Muscle layer of duodenum (tissue), 2 donors: ENCODE measurements around the gene MYD88.

ENCODE experiments used
- H3K27ac ChIP-seq: one replicate; pipeline ENCODE4 v1.7.0; 2013; ENCODE audit warnings: mild to moderate bottlenecking, low read length
- H3K27me3 ChIP-seq: one replicate; pipeline ENCODE4 v1.7.0; 2013; ENCODE audit warnings: low read depth, mild to moderate bottlenecking, control low read depth, low read length
- H3K36me3 ChIP-seq, 2 donors: one replicate each; pipeline ENCODE4 v1.7.0; 2013; ENCODE audit warnings: low read length in 2 of 2, control low read depth in 1 of 2, mild to moderate bottlenecking in 1 of 2; ENCODE audit not compliant: insufficient read depth in 2 of 2, control insufficient read depth in 1 of 2
- H3K4me1 ChIP-seq, 2 donors: one replicate each; pipeline ENCODE4 v1.7.0; 2013; ENCODE audit warnings: low read length in 2 of 2, mild to moderate bottlenecking in 2 of 2, control low read depth in 1 of 2, moderate library complexity in 1 of 2; ENCODE audit not compliant: insufficient read depth in 2 of 2, control insufficient read depth in 1 of 2
- H3K4me3 ChIP-seq, 2 donors: one replicate each; pipeline ENCODE4 v1.7.0; 2013; ENCODE audit warnings: low read length in 2 of 2, low read depth in 1 of 2, mild to moderate bottlenecking in 1 of 2
- H3K9me3 ChIP-seq, 2 donors: one replicate each; pipeline ENCODE4 v1.7.0; 2013; ENCODE audit warnings: low read length in 2 of 2, control low read depth in 1 of 2, mild to moderate bottlenecking in 1 of 2; ENCODE audit not compliant: control insufficient read depth in 1 of 2
- donor health status: healthy.

Gene MYD88

GRCh38 chr3:38163841-38164642 is 25.6 kb downstream of the MYD88 start:
- H3K4me3 ChIP-seq = peak overlapping the region; percentile 77 to 83
- H3K27ac ChIP-seq = peak overlapping the region; percentile 99
- no peaks in the 10 kb centered on the region for H3K27me3 ChIP-seq
- peaks cover 0 to 5% of the 10 kb centered on the region in 2 donors for H3K36me3 ChIP-seq
- H3K9me3 ChIP-seq = no peaks in the 10 kb centered on the region
- peaks cover 0 to 10% of the 10 kb centered on the region in 2 donors for H3K4me1 ChIP-seq

DNA sequence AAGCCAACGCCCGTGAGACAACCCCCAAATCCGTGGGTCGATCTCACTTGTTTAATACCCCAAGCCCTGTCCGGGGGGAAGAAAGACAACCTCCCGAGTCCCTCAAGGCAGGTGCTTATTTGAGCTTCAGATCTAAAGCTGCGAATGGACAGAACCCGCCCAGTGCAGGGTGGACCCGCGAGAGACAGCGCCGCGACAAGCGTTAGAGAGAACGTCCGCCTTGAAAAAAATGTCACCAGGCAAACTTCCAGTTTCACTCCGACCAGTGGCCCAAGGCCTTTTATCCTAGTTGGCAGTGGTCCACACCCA is 26.1 kb downstream of the MYD88 start:
- no peaks in the 10 kb centered on the region for H3K27me3 ChIP-seq
- no peaks in the 10 kb centered on the region for H3K9me3 ChIP-seq
- H3K36me3 ChIP-seq = peaks cover 0 to 5% of the 10 kb centered on the region in 2 donors
- peak overlapping the region; percentile 77 to 83 for H3K4me3 ChIP-seq
- peak overlapping the region; percentile 99 for H3K27ac ChIP-seq
- peaks cover 0 to 10% of the 10 kb centered on the region in 2 donors for H3K4me1 ChIP-seq

- Histone ChIP-seq H3K27ac (peak within 1 kb of the TSS; percentile 99), H3K9me3 (no peaks in the 10 kb centered on the region), H3K4me3 (peak within 1 kb of the TSS; percentile 77 to 83), H3K27me3 (no peaks in the 10 kb centered on the region), H3K4me1 (peaks cover 0 to 10% of the 10 kb centered on the region in 2 donors), H3K36me3 (peaks cover 0 to 5% of the 10 kb centered on the region in 2 donors)
Observed at GRCh38 chr3:38164952-38165721, 26.7 kb downstream of the MYD88 start, which contains the start of gene OXSR1. Gene OXSR1, plus strand, starts transcription at chr3:38165537. Its CDS starts 340 bp downstream, at chr3:38165877.

DNA sequence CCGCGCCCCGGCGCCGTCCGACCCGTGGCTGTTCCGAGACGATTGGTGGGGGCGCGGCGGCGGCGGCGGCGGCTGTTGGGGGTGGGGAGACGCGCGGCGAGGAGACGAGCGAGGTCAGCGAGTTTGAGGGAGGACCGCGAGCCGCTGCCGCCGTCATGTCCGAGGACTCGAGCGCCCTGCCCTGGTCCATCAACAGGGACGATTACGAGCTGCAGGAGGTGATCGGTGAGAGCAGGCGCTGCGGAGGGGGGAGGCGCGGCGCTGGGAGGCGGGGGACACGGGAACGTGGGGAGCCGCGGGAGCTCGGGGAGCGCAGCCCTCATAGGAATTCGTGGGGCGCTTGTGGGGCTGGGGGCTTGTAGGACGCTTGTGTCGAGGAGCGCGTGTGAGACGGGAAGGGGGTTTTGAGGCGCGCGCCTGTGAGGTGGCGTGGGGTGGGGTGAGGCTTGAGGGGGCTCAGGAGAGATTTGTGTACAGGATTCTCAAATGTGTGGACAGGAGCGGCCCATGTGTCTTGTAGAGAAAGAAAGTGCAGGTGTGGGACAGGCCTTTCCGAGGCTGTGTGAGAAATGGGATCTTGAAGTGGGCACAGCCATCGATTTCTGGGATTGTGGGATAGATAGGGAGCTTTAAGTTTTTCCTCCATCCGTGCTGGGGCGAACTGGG is 27.4 kb downstream of the MYD88 start:
- no peaks in the 10 kb centered on the region for H3K27me3 ChIP-seq
- H3K36me3 ChIP-seq = peaks cover 0 to 5% of the 10 kb centered on the region in 2 donors
- peaks cover 0 to 15% of the 10 kb centered on the region in 2 donors for H3K4me1 ChIP-seq
- peak overlapping the region; percentile 99 for H3K27ac ChIP-seq
- H3K4me3 ChIP-seq = peak overlapping the region; percentile 77 to 83
- H3K9me3 ChIP-seq = no peaks in the 10 kb centered on the region

- peaks cover 0 to 5% of the 10 kb centered on the region in 2 donors for H3K36me3 ChIP-seq
- H3K4me1 ChIP-seq = peaks cover 0 to 18% of the 10 kb centered on the region in 2 donors
- no peaks in the 10 kb centered on the region for H3K27me3 ChIP-seq
- H3K9me3 ChIP-seq = no peaks in the 10 kb centered on the region
- no peak overlapping the region for H3K27ac ChIP-seq
- H3K4me3 ChIP-seq = no peak overlapping the region
Observed at GRCh38 chr3:38167591-38167990, 29.1 kb downstream of the MYD88 start.

- Histone ChIP-seq H3K27ac (no peak overlapping the region), H3K27me3 (no peaks in the 10 kb centered on the region), H3K9me3 (no peaks in the 10 kb centered on the region), H3K4me3 (no peak overlapping the region), H3K4me1 (peaks cover 0 to 18% of the 10 kb centered on the region in 2 donors), H3K36me3 (peaks cover 0 to 5% of the 10 kb centered on the region in 2 donors)
Observed at GRCh38 chr3:38168151-38169026, 29.9 kb downstream of the MYD88 start.

- no peak overlapping the region for H3K27ac ChIP-seq
- no peak overlapping the region for H3K4me3 ChIP-seq
- no peaks in the 10 kb centered on the region for H3K9me3 ChIP-seq
- peaks cover 0 to 5% of the 10 kb centered on the region in 2 donors for H3K36me3 ChIP-seq
- peaks cover 0 to 18% of the 10 kb centered on the region in 2 donors for H3K4me1 ChIP-seq
- H3K27me3 ChIP-seq = no peaks in the 10 kb centered on the region
Observed at GRCh38 chr3:38169027-38169317, 30.5 kb downstream of the MYD88 start.

DNA sequence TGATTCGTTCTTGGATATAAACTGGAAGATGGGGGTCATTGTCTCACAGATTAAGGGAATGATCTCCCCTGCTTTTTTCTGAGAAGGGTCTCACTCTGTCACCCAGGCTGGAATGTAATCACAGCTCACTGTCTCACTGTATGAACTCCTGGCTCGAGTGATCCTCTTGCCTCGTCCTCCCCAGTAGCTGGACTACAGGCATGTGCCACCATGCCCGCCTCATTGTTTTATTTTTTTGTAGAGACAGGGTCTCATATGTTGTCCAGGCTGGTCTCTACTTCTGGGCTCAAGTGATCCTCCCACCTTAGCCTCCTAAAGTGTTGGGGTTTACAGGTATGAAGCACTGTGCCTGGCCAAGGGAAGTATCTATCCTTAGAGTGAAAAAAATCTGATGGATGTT is 32.3 kb downstream of the MYD88 start:
- no peaks in the 10 kb centered on the region for H3K27me3 ChIP-seq
- no peak overlapping the region for H3K27ac ChIP-seq
- peaks cover 0 to 5% of the 10 kb centered on the region in 2 donors for H3K36me3 ChIP-seq
- H3K4me3 ChIP-seq = no peak overlapping the region
- H3K9me3 ChIP-seq = no peaks in the 10 kb centered on the region
- peaks cover 0 to 18% of the 10 kb centered on the region in 2 donors for H3K4me1 ChIP-seq

DNA sequence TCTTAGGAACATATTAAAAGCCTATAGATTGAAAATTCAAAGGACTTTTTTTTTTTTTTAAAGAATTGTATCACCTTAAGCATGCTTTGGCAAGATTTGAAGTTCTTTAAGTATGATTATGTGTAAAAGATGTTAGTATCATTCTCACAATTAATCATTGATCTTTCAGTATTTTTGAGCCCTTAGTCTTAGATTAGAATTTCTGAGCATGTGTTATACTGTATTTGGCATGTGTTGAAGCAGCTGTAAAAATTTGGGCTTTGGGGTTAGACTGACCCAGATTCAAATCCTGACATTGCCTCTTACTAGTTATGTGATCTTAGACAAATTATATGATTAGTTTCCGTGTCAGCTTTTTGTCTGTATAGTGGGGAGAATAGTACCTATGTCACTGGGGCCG is 33.2 kb downstream of the MYD88 start:
- Histone ChIP-seq H3K36me3 (peaks cover 0 to 5% of the 10 kb centered on the region in 2 donors), H3K9me3 (no peaks in the 10 kb centered on the region), H3K4me3 (no peak overlapping the region), H3K4me1 (peaks cover 0 to 17% of the 10 kb centered on the region in 2 donors), H3K27me3 (no peaks in the 10 kb centered on the region), H3K27ac (no peak overlapping the region)

DNA sequence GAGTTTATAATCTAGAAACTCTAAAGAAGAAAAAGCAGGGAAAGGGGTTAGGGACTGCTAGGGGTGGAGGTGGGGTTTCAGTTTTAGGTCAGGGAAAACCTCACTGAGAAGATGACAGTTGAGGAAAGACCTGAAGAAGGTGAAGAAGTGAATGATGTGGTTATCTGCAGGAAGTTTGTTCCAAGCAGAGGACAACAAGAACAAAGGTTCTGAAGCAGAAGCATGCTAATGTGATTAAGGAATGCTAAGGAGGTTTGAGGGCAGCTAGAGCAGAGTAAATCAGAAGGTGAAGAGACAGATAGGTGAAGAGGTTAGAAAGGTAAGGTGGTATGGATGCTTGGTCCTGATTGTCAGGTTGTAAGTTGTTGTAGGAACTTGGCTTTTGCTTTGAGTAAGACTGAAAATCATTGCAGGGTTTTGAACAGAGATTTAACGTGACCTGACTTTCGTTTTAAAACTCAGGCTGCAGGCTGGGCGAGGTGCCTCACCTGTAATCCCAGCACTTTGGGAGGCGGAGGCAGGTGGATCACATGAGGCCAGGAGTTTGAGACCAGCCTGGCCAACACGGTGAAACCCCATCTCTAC is 35.5 kb downstream of the MYD88 start:
- Histone ChIP-seq H3K27me3 (no peaks in the 10 kb centered on the region), H3K27ac (no peak overlapping the region), H3K9me3 (no peaks in the 10 kb centered on the region), H3K4me3 (no peak overlapping the region), H3K36me3 (no peaks in the 10 kb centered on the region), H3K4me1 (peaks cover 0 to 10% of the 10 kb centered on the region in 2 donors)
